IPS-18c (cell line): ENCODE results near the gene MRPL50.
"Not testable (repeated sequence)": the region's sequence is repeated elsewhere in the genome, so short reads cannot be mapped to it uniquely, and the experiment has no call there.

Source experiments
- H3K4me3 ChIP-seq: 2 replicates; pipeline ENCODE4 v1.7.0; 2013; ENCODE audit warnings: low read depth, mild to moderate bottlenecking, low read length, moderate library complexity; ENCODE audit not compliant: insufficient read depth
- H3K9me3 ChIP-seq: one replicate; pipeline ENCODE4 v1.6.1; 2013; ENCODE audit warnings: mild to moderate bottlenecking, low read length, moderate library complexity; ENCODE audit not compliant: control insufficient read depth, insufficient read depth

Gene MRPL50

DNA sequence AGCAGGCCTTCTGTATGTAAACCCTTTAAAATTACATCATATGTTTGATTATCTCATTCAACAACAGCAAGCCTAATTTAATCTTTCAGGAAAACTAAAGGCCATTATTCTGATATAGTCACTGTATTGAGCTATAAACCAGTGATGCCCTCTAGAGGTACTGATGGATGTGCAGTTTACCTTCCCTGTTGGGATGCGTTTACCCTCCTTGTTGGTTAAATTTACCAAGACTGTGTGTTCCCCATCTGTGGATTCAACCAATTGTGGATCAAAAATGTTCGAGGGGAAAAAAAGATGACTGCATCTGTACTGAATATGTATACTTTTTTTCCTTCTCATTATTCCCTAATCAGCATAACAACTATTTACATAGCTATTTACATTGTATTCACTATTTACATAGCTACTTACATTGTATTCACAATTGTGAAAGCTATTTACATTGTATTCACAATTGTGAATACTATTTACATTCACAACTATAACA is 9.9 kb downstream of the MRPL50 start:
- H3K4me3 ChIP-seq = no peak overlapping the region
- H3K9me3 ChIP-seq = peaks cover 5% of the 10 kb centered on the region

DNA sequence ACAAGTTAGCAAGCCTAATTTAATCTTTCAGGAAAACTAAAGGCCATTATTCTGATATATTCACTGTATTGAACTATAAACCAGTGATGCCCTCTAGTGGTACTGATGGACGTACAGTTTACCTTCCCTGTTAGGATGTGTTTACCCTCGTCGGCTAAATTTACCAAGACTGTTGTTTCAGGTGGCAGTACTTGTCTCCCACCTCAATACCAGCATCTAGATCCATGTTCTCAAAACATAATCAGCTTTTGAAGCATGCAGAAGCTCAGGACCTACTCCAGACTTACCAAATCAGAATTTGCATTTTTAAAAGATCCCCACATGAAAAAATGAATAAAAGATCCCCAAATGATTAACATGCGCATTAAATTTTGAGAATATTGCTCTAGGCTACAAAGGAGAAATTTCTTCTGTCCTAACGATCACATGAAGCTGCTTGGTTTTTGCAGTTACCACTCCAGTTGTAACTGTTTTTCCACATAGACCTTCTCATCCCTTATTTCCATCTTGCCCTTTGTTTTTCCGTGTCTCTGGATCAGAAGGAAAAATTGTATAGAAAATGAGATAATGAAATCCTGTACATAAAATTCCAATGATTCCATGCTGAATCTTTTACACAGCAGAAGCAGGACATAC is 10.4 kb downstream of the MRPL50 start:
- H3K9me3 ChIP-seq = peaks cover 5% of the 10 kb centered on the region

DNA sequence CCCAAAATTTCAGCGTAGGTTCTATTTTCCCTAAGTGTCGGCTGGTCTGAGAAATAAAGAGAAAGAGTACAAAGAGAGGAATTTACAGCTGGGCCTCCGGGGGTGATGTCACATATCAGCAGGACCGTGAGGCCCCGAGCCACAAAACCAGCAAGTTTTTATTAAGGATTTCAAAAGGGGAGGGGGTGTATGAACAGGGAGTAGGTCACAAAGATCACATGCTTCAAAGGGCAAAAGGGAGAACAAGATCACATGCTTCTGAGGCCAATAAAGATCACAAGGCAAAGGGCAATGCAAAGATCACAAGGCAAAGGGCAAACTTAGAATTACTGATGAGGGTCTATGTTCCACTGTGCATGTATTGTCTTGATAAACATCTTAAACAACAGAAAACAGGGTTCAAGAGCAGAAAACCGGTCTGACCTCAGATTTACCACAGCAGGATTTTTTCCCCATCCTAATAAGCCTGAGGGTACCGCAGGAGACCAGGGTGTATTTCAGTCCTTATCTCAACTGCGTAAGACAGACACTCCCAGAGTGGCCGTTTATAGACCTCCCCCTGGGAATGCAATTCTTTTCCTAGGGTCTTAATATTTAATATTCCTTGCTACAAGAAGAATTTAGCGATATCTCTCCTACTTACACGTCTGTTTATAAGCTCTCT is 13.4 kb downstream of the MRPL50 start, which contains the start of gene BAAT:
Gene BAAT, minus strand, starts transcription at position 134 of the 664 bp plus-strand sequence. CDS start 13,602 bp downstream, outside the sequence.
- not testable (repeated sequence) for H3K4me3 ChIP-seq, H3K9me3 ChIP-seq

More for the DNA sequence above, 10.4 kb downstream of the MRPL50 start:
- no peak overlapping the region for H3K4me3 ChIP-seq

DNA sequence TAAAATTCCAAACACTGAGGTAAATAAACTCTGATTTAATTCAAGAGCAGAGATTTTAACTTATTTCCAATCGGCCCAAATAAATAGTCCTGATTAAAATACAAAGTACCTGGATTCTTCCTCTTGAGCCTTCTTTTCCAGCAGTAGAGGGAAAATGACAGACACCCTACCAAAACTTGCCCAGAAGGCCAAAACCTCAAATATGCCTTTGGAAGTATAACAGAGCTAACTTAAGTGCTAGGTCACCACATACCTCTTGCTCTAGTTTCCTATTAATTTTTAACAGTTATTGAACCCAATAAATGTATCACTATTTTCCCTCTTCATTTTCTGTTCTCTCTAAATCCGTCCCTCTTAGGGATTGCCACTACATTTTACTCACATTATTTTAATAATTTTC is 15.1 kb downstream of the MRPL50 start:
- no peak overlapping the region for H3K4me3 ChIP-seq
- H3K9me3 ChIP-seq = peaks cover 5% of the 10 kb centered on the region

DNA sequence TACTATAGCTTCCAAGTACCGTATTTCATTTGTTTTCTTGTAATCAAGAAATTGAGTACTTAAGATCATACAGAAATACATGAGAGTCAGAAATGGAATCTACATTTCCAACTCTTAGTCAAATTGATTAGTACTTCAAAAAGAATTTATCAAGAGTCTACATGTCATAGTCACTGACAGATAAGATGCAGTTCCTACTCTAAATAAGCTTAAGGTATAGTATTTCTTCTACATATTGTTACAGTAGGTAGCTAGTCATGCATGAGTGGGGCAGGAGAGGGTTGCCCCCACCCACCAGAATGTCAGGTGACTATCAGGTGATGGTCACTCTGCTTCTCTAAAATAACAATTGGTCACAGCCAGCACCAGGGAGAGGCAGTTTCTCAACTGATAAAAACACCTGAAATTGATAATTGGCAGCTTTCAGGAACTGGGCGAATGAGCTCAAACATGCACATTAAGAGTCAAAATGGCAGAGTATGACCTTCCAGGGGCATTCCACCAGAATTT is 16.5 kb downstream of the MRPL50 start:
- peaks cover 5% of the 10 kb centered on the region for H3K9me3 ChIP-seq

DNA sequence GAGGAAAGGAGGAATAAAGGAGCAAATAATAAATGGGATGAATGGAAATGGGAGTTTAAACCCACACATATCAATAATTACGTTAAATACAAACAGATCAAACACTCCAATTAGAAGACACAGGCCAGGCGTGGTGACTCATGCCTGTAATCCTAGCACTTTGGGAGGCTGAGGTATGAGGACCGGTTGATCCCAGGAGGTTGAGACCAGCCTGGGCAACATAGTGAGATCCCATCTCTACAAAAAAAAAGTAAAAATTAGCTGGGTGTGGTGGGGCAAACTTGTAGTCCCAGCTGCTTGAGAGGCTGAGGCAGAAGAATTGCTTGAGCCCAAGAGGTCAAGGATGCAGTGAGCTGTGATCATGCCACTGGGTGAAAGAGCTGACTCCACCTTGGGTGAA is 17.3 kb downstream of the MRPL50 start:
- Histone ChIP-seq H3K4me3 (no peak overlapping the region), H3K9me3 (peaks cover 5% of the 10 kb centered on the region)

More for the DNA sequence above, 16.5 kb downstream of the MRPL50 start:
- H3K4me3 ChIP-seq = no peak overlapping the region

DNA sequence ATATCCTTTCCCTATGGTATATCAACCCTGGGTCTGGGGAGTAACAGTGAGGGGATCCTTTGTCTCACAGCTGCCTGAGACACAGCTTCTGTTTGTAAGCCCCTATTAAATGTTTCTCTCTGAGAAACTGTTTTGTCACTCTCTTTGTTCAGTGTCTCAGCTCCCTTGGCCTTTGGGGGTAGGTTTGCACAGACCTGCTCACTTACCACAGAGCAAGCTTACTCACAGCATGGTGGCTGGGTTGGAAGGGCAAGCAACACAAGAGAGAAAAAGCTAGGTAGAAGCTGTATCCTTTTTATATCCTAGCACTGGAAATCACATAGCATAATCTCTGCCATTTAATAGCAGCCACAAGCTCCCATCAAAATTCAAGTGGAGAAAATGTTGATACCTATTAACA is 18.1 kb downstream of the MRPL50 start:
- Histone ChIP-seq H3K9me3 (peaks cover 5% of the 10 kb centered on the region), H3K4me3 (no peak overlapping the region)

DNA sequence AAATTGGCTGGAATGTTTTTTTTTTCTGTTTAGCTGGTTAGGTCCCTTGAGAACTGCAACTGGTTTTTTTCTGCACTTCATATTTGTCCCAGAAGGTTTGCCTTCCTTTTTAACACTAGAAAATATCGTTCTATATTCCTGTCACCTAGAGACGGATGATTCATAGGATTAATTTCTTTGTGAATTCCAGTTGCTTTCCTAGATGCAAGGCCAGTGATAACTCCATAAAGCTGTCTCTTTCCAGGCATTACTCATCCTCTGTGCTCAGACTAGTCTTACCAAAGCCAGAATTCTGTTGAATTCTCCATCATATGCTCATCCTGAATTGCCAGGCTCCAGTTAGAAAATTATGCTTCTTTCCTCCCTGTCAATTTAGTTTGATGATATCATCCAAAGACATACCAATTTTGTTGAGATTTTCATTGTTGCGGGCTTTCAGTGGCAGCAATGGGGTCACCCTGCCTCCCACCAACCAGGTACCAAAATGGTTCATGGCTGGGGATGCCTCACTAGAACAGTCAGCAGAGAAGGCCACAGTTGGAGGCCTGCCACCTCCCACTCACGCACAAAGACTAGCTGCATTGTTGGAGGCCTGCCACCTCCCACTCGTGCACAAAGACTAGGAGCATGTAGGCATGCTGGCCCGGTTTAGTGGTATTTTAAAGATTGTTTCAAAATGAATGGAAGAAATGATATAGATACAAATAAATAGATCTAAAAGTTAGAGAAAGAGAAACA is 22.1 kb downstream of the MRPL50 start:
- H3K4me3 ChIP-seq = no peak overlapping the region
- H3K9me3 ChIP-seq = no peaks in the 10 kb centered on the region

DNA sequence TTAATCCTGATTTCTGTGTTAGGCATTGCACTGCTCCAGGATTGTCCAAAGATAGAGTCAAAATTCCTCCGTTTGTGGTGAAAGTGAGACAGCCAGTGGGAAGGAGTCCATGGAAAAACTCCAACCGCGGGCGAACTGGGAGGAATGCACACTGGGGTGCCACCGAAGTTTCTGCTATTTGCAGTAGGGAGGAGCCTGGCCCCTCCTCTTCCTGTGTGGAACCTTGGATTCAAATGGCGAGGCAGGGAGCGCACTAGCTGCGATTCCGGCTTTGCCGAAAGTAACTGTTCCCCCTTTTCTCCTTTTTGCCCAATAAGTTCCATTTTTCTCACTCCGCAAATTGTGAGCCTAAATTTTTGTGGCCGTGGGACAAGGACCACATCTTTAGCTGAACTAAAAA is 22.9 kb downstream of the MRPL50 start:
- no peaks in the 10 kb centered on the region for H3K9me3 ChIP-seq
- no peak overlapping the region for H3K4me3 ChIP-seq

DNA sequence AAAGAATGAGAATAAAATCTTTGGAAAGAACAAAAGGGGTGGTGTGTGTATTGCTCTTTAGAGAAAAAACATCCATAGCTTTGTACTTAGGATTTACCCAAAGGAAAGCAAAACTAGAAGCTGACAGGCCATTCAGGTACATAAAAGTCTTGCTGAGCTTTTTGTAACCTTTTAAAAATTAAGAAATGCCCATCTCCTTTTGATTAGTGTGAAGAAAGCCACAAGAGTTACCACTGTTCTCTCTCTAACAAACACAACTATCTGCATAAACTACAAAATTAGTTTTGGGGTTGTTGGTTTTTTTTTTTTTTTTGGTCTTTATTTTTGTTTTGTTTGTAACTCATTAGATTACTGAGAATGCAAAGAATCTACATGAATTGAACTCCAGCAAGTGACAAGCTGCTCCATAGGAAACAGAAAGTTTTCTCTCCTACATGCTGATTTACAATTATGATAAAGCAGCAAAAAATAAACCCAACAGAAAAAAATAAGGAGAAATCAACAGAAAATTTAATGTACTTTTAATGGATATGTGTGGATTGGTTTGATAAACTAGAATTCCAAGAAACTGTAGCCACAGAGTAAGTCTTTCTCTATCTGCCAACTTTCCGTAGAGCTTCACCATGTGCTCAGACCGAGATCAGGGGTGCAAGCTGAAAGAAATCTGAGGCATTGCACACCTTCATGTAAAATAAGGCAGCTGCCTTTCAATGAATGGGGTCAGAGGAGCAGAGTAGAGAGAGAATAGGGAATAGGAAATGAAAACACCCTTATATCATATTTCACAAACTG is 25.9 kb downstream of the MRPL50 start:
- no peaks in the 10 kb centered on the region for H3K9me3 ChIP-seq
- no peak overlapping the region for H3K4me3 ChIP-seq

DNA sequence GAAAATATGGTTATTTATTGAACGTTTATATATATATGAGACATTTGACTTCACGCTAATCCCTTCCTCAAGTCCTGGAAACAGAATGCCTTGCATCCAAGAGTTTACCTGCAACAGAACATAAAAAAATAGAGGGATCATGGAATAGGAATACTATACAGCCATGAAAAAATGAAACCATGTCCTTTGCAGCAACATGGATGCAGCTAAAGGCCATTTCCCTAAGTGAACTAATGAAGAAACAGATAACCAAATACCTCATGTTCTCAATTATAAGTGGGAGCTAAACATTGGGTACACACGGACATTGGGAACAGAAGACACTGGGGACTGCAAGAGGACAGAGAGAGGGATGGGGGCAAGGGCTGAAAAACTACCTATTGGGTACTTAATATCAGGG is 26.6 kb downstream of the MRPL50 start:
- no peaks in the 10 kb centered on the region for H3K9me3 ChIP-seq
- H3K4me3 ChIP-seq = no peak overlapping the region

DNA sequence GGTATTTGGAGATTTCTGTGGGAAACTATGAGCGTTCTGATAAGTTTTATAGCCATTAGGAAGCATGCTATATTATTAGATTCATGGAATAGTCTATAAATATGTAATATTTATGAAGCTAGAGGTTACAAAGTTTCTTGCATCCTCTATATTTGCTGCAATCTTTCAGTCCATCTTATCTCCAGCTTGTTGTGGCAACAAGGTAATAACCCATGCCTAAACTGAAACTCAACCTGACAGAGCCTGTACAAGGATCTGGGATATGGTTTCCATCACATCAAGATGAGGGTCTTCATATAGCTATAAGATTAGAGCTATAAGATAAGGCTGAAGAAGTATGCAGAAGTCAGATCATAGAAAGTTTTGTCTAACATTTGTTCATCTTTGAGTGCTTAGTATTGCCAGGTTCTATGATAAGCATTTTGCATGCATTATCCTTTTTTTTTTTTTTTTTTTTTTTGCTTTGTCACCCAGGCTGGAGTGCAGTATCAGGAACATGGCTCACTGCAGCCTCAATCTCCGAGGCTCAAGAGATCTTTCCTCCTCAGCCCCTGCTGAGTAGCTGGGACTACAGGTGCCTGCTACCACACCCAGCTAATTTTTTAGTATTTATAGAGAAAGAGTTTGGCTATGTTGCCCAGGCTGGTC is 28.4 kb downstream of the MRPL50 start:
- H3K4me3 ChIP-seq = no peak overlapping the region
- H3K9me3 ChIP-seq = no peaks in the 10 kb centered on the region

DNA sequence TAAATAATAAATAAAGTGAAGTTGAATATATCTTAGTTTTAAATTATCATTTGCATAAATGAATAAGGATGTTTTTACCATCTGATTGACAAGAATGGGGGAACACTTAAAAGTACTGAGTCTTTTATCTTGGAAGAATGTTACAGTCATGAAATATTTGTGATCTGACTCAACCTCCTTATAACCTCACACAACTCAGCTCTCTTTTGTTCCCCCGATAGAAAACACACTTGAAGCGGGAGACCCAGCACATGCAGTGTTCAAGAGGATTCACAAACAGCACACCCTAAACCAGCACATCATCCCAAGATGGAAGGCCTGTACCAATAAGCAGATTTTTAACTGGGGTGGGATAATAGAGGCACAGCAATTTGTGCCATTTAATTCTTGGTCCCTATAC is 29.1 kb downstream of the MRPL50 start:
- Histone ChIP-seq H3K4me3 (no peak overlapping the region), H3K9me3 (no peaks in the 10 kb centered on the region)

DNA sequence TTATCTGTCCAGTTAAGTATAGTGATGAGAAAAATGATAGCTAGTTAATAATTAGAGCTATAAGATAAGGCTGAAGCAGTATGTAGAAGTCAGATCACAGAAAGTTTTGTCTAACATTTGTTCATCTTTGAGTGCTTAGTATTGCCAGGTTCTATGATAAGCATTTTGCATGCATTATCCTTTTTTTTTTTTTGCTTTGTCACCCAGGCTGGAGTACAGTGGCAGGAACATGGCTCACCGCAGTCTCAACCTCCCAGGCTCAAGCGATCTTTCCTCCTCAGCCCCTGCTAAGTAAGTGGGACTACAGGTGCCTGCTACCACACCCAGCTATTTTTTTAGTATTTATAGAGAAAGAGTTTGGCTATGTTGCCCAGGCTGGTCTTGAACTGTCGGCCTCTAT is 31.1 kb downstream of the MRPL50 start:
- Histone ChIP-seq H3K9me3 (no peaks in the 10 kb centered on the region), H3K4me3 (no peak overlapping the region)

DNA sequence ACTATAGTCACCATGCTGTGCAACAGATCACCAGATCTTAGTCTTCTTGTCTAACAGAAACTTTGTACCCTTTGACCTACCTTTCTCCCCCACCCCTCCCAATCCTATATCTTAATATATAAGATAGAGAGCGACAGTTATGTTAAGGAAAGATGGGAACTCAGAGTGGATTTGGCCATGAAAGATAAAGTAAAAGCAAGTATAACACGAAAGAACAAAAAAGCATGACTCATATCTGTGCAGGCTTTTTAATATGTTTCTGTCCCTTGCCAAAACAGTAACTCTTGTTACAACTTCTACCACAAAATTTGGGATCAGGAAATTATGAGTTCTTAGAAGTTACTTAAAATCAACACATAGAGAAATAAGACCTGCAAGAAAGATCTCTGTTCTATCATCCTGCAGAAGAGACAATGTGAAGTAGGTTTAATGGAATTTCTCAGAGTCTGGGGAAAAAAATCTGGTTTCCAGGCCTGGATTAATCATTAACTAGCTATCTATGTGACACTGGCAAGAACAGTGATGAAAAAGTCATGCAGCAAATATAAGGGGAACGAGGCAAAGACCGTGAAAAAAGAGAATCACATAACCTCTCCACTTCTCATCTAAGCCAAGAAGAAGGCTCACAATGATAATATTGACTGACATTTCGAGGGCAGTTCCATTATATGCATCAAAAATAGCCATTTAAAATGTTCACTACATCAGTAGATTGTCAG is 32.2 kb downstream of the MRPL50 start:
- Histone ChIP-seq H3K9me3 (no peaks in the 10 kb centered on the region), H3K4me3 (no peak overlapping the region)

DNA sequence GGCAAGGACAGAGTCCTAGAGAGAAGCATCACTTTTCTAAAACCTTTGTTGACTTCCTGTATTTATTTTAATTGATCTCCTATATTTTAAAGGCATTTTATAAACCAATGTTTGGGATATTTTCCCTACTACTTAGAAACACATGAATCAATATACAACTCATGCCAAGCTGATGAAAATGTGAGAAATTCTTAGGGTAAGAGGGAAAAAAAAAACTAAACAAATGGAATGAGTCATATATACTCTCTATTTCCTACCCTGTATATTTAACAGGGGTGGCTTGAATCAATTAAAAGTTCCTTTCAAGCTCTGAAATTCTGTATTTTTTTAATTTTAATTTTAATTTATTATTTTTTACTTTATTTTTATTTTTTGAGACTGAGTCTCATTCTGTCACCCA is 33.2 kb downstream of the MRPL50 start:
- no peak overlapping the region for H3K4me3 ChIP-seq
- H3K9me3 ChIP-seq = no peaks in the 10 kb centered on the region
